ENCODE results near the gene DHX9.

Gene DHX9

GRCh38 chr1:182855911-182856310 lies 16.8 kb downstream of the DHX9 start:
- no peaks in the 10 kb centered on the region for H3K9me3 Mint-ChIP-seq
- no peaks in the 10 kb centered on the region for H3K4me1 Mint-ChIP-seq
- H3K4me3 Mint-ChIP-seq: no peak overlapping the region
- peaks cover 94% of the 10 kb centered on the region for H3K36me3 Mint-ChIP-seq (ENCODE audit: low read depth)
- no peak for TF ChIP-seq CTCF (IDR thresholded peaks at IDR 0.05; ENCODE audit: unreplicated experiment in 3 of 3)
- no peak overlapping the region for H3K27ac Mint-ChIP-seq
- H3K27me3 Mint-ChIP-seq (ENCODE audit: low read depth): no peaks in the 10 kb centered on the region

- no peak overlapping the region for H3K27ac Mint-ChIP-seq
- no peaks in the 10 kb centered on the region for H3K4me1 Mint-ChIP-seq
- TF ChIP-seq CTCF (IDR thresholded peaks at IDR 0.05; ENCODE audit: unreplicated experiment in 3 of 3): no peak
- H3K36me3 Mint-ChIP-seq (ENCODE audit: low read depth): peaks cover 93% of the 10 kb centered on the region
- H3K4me3 Mint-ChIP-seq: no peak overlapping the region
- H3K9me3 Mint-ChIP-seq: no peaks in the 10 kb centered on the region
- H3K27me3 Mint-ChIP-seq (ENCODE audit: low read depth): no peaks in the 10 kb centered on the region
Measured at GRCh38 chr1:182857212-182857611, 18.1 kb downstream of the DHX9 start.

- Mint-ChIP-seq H3K27ac (no peak overlapping the region), H3K27me3 (ENCODE audit: low read depth) (no peaks in the 10 kb centered on the region), H3K9me3 (no peaks in the 10 kb centered on the region), H3K36me3 (ENCODE audit: low read depth) (peaks cover 92% of the 10 kb centered on the region), H3K4me3 (no peak overlapping the region), H3K4me1 (no peaks in the 10 kb centered on the region)
- TF ChIP-seq CTCF (IDR thresholded peaks at IDR 0.05; ENCODE audit: unreplicated experiment in 3 of 3): no peak
Measured at GRCh38 chr1:182860658-182861057, 21.5 kb downstream of the DHX9 start.

GRCh38 chr1:182861994-182862393 lies 22.8 kb downstream of the DHX9 start:
- no peak overlapping the region for H3K27ac Mint-ChIP-seq
- no peak overlapping the region for H3K4me3 Mint-ChIP-seq
- H3K9me3 Mint-ChIP-seq: no peaks in the 10 kb centered on the region
- no peaks in the 10 kb centered on the region for H3K4me1 Mint-ChIP-seq
- H3K36me3 Mint-ChIP-seq (ENCODE audit: low read depth): peaks cover 94% of the 10 kb centered on the region
- no peak for TF ChIP-seq CTCF (IDR thresholded peaks at IDR 0.05; ENCODE audit: unreplicated experiment in 3 of 3)
- H3K27me3 Mint-ChIP-seq (ENCODE audit: low read depth): no peaks in the 10 kb centered on the region

- peaks cover 94% of the 10 kb centered on the region for H3K36me3 Mint-ChIP-seq (ENCODE audit: low read depth)
- no peak overlapping the region for H3K27ac Mint-ChIP-seq
- no peaks in the 10 kb centered on the region for H3K27me3 Mint-ChIP-seq (ENCODE audit: low read depth)
- no peaks in the 10 kb centered on the region for H3K4me1 Mint-ChIP-seq
- H3K9me3 Mint-ChIP-seq: no peaks in the 10 kb centered on the region
- no peak overlapping the region for H3K4me3 Mint-ChIP-seq
- TF ChIP-seq CTCF (IDR thresholded peaks at IDR 0.05; ENCODE audit: unreplicated experiment in 3 of 3): no peak
Measured at GRCh38 chr1:182862827-182863226, 23.7 kb downstream of the DHX9 start.

- no peaks in the 10 kb centered on the region for H3K4me1 Mint-ChIP-seq
- H3K27me3 Mint-ChIP-seq (ENCODE audit: low read depth): no peaks in the 10 kb centered on the region
- H3K36me3 Mint-ChIP-seq (ENCODE audit: low read depth): peaks cover 92% of the 10 kb centered on the region
- no peak overlapping the region for H3K27ac Mint-ChIP-seq
- TF ChIP-seq CTCF (IDR thresholded peaks at IDR 0.05; ENCODE audit: unreplicated experiment in 3 of 3): no peak
- no peaks in the 10 kb centered on the region for H3K9me3 Mint-ChIP-seq
- H3K4me3 Mint-ChIP-seq: no peak overlapping the region
Measured at GRCh38 chr1:182863940-182864339, 24.8 kb downstream of the DHX9 start.

All from nephron (organoid).